ENCODE measurements around the gene CFAP410. TPM values are rescaled to one million over a fixed set of nuclear protein-coding genes. Genes with fewer than 3 reads are reported as not detected.
"Not testable (repeated sequence)": the region's sequence is repeated elsewhere in the genome, so short reads cannot be mapped to it uniquely, and the experiment has no call there.

The CFAP410 gene
- total RNA-seq, 1 donor from 2014 or later: 15.2 TPM

- no peaks in the 10 kb centered on the region for H3K27me3 Mint-ChIP-seq (ENCODE audit: low read depth)
- H3K9me3 Mint-ChIP-seq: no peaks in the 10 kb centered on the region
- no peaks in the 10 kb centered on the region for H3K4me1 Mint-ChIP-seq (ENCODE audit: low read depth)
- H3K36me3 Mint-ChIP-seq (ENCODE audit: low read depth): peaks cover 35% of the 10 kb centered on the region
- no peak overlapping the region for H3K27ac Mint-ChIP-seq
- no peak overlapping the region for H3K4me3 Mint-ChIP-seq (ENCODE audit: low read depth)
- intact Hi-C loops (cut with micrococcal nuclease): no loop called here
- no peak for DNase-seq (ENCODE audit: low spot score)
Measured at GRCh38 chr21:44312089-44312488, 27.1 kb downstream of the CFAP410 start.

- no peak overlapping the region for H3K4me3 Mint-ChIP-seq (ENCODE audit: low read depth)
- H3K27me3 Mint-ChIP-seq (ENCODE audit: low read depth): no peaks in the 10 kb centered on the region
- intact Hi-C loops (cut with micrococcal nuclease): no loop called here
- H3K27ac Mint-ChIP-seq: no peak overlapping the region
- no peak for DNase-seq (ENCODE audit: low spot score)
- H3K4me1 Mint-ChIP-seq (ENCODE audit: low read depth): no peaks in the 10 kb centered on the region
- peaks cover 36% of the 10 kb centered on the region for H3K36me3 Mint-ChIP-seq (ENCODE audit: low read depth)
- H3K9me3 Mint-ChIP-seq: no peaks in the 10 kb centered on the region
Measured at GRCh38 chr21:44310628-44311507, 28.3 kb downstream of the CFAP410 start.

GRCh38 chr21:44306936-44307704 is 32.1 kb downstream of the CFAP410 start:
- intact Hi-C loops (cut with micrococcal nuclease): no loop called here
- DNase-seq (ENCODE audit: low spot score): no peak
- Mint-ChIP-seq H3K27me3 (ENCODE audit: low read depth) (no peaks in the 10 kb centered on the region), H3K4me1 (ENCODE audit: low read depth) (peaks cover 12% of the 10 kb centered on the region), H3K27ac (no peak overlapping the region), H3K4me3 (ENCODE audit: low read depth) (no peak overlapping the region), H3K36me3 (ENCODE audit: low read depth) (peaks cover 34% of the 10 kb centered on the region), H3K9me3 (no peaks in the 10 kb centered on the region)

GRCh38 chr21:44305691-44306090 is 33.5 kb downstream of the CFAP410 start:
- no peak overlapping the region for H3K4me3 Mint-ChIP-seq (ENCODE audit: low read depth)
- peaks cover 28% of the 10 kb centered on the region for H3K36me3 Mint-ChIP-seq (ENCODE audit: low read depth)
- H3K27ac Mint-ChIP-seq: no peak overlapping the region
- peaks cover 19% of the 10 kb centered on the region for H3K4me1 Mint-ChIP-seq (ENCODE audit: low read depth)
- intact Hi-C loops (cut with micrococcal nuclease): no loop called here
- no peaks in the 10 kb centered on the region for H3K27me3 Mint-ChIP-seq (ENCODE audit: low read depth)
- DNase-seq (ENCODE audit: low spot score): no peak
- no peaks in the 10 kb centered on the region for H3K9me3 Mint-ChIP-seq

- intact Hi-C loops (cut with micrococcal nuclease): no loop called here
- H3K36me3 Mint-ChIP-seq (ENCODE audit: low read depth): peaks cover 29% of the 10 kb centered on the region
- no peak overlapping the region for H3K4me3 Mint-ChIP-seq (ENCODE audit: low read depth)
- no peaks in the 10 kb centered on the region for H3K27me3 Mint-ChIP-seq (ENCODE audit: low read depth)
- no peaks in the 10 kb centered on the region for H3K9me3 Mint-ChIP-seq
- DNase-seq (ENCODE audit: low spot score): no peak
- H3K27ac Mint-ChIP-seq: peak overlapping the region; percentile 72
- peaks cover 19% of the 10 kb centered on the region for H3K4me1 Mint-ChIP-seq (ENCODE audit: low read depth)
Measured at GRCh38 chr21:44304877-44305293, 34.3 kb downstream of the CFAP410 start.

GRCh38 chr21:44304011-44304616 is 35.1 kb downstream of the CFAP410 start:
- Mint-ChIP-seq H3K4me1 (ENCODE audit: low read depth) (peaks cover 22% of the 10 kb centered on the region), H3K36me3 (ENCODE audit: low read depth) (peaks cover 29% of the 10 kb centered on the region), H3K27ac (no peak overlapping the region), H3K27me3 (ENCODE audit: low read depth) (no peaks in the 10 kb centered on the region), H3K4me3 (ENCODE audit: low read depth) (no peak overlapping the region), H3K9me3 (no peaks in the 10 kb centered on the region)
- intact Hi-C loops (cut with micrococcal nuclease): no loop called here
- DNase-seq (ENCODE audit: low spot score): no peak

GRCh38 chr21:44303490-44303981 is 35.7 kb downstream of the CFAP410 start:
- intact Hi-C loops (cut with micrococcal nuclease): no loop called here
- peaks cover 29% of the 10 kb centered on the region for H3K36me3 Mint-ChIP-seq (ENCODE audit: low read depth)

GRCh38 chr21:44302573-44303401 is 36.4 kb downstream of the CFAP410 start:
- DNase-seq (ENCODE audit: low spot score); intact Hi-C loops (cut with micrococcal nuclease); H3K27ac Mint-ChIP-seq; H3K9me3 Mint-ChIP-seq; H3K27me3 Mint-ChIP-seq (ENCODE audit: low read depth): not testable (repeated sequence)
- Mint-ChIP-seq H3K4me1 (ENCODE audit: low read depth) (peaks cover 33% of the 10 kb centered on the region), H3K4me3 (ENCODE audit: low read depth) (peak overlapping the region; percentile 67), H3K36me3 (ENCODE audit: low read depth) (peaks cover 23% of the 10 kb centered on the region)

More at GRCh38 chr21:44303490-44303981, 35.7 kb downstream of the CFAP410 start:
- no peak for DNase-seq (ENCODE audit: low spot score)
- peaks cover 25% of the 10 kb centered on the region for H3K4me1 Mint-ChIP-seq (ENCODE audit: low read depth)
- peak overlapping the region; percentile 47 for H3K27ac Mint-ChIP-seq
- no peaks in the 10 kb centered on the region for H3K9me3 Mint-ChIP-seq
- peak overlapping the region; percentile 52 for H3K4me3 Mint-ChIP-seq (ENCODE audit: low read depth)
- no peaks in the 10 kb centered on the region for H3K27me3 Mint-ChIP-seq (ENCODE audit: low read depth)

- Mint-ChIP-seq H3K4me1 (ENCODE audit: low read depth) (peaks cover 33% of the 10 kb centered on the region), H3K27ac (peak overlapping the region; percentile 67), H3K4me3 (ENCODE audit: low read depth) (peak overlapping the region; percentile 67), H3K27me3 (ENCODE audit: low read depth) (no peaks in the 10 kb centered on the region), H3K36me3 (ENCODE audit: low read depth) (peaks cover 16% of the 10 kb centered on the region), H3K9me3 (no peaks in the 10 kb centered on the region)
- intact Hi-C loops (cut with micrococcal nuclease): loop anchor here (2.0 kb wide), 1 partner anchor 37 kb away; the partner anchor contains the start of gene CFAP410
- no peak for DNase-seq (ENCODE audit: low spot score)
Measured at GRCh38 chr21:44301961-44302406, 37.2 kb downstream of the CFAP410 start.

- no peaks in the 10 kb centered on the region for H3K27me3 Mint-ChIP-seq (ENCODE audit: low read depth)
- H3K27ac Mint-ChIP-seq: peak overlapping the region; percentile 67
- H3K4me1 Mint-ChIP-seq (ENCODE audit: low read depth): peaks cover 33% of the 10 kb centered on the region
- no peak for DNase-seq (ENCODE audit: low spot score)
- intact Hi-C loops (cut with micrococcal nuclease): loop anchor here (2.0 kb wide), 1 partner anchor 38 kb away; the partner anchor contains the start of gene CFAP410
- H3K36me3 Mint-ChIP-seq (ENCODE audit: low read depth): peaks cover 12% of the 10 kb centered on the region
- no peaks in the 10 kb centered on the region for H3K9me3 Mint-ChIP-seq
- H3K4me3 Mint-ChIP-seq (ENCODE audit: low read depth): peak overlapping the region; percentile 83
Measured at GRCh38 chr21:44301141-44301540, 38.0 kb downstream of the CFAP410 start.

GRCh38 chr21:44300262-44300959 is 38.8 kb downstream of the CFAP410 start:
- H3K36me3 Mint-ChIP-seq (ENCODE audit: low read depth): peaks cover 12% of the 10 kb centered on the region
- H3K9me3 Mint-ChIP-seq: no peaks in the 10 kb centered on the region
- H3K4me3 Mint-ChIP-seq (ENCODE audit: low read depth): peak overlapping the region; percentile 83
- peaks cover 33% of the 10 kb centered on the region for H3K4me1 Mint-ChIP-seq (ENCODE audit: low read depth)
- H3K27me3 Mint-ChIP-seq (ENCODE audit: low read depth): no peaks in the 10 kb centered on the region
- H3K27ac Mint-ChIP-seq: peak overlapping the region; percentile 67
- intact Hi-C loops (cut with micrococcal nuclease): loop anchor here (2.0 kb wide), 1 partner anchor 38 kb away; the partner anchor contains the start of gene CFAP410
- DNase-seq (ENCODE audit: low spot score): peak; percentile 62

Data from activated T-helper 2 cell treated with anti-CD3 and anti-CD28 coated beads, Interferon-gamma antibody, Interleukin-2, Interleukin-4, amounts not matched to agents 10 μg/mL and 5 μg/mL and 100 μg/mL, durations not matched to agents 14 hours and 24 hours and 36 hours (primary cell).